ENCODE data around the gene LDLRAD1.

GRCh38 chr1:53959664-53960250, 58.2 kb downstream of the LDLRAD1 start:
- TF ChIP-seq CTCF (conservative IDR thresholded peaks at IDR 0.05; ENCODE audit: low read depth, low read length) (peak; percentile 33), EZH2 (IDR thresholded peaks at IDR 0.05; ENCODE audit: borderline replicate concordance, low read depth, low read length, poor library complexity, severe bottlenecking) (no peak)

All from A673 (cell line).